Gastrocnemius medialis (tissue), 4 donors: ENCODE measurements around the gene LMX1A. TPM values are rescaled to one million over a fixed set of nuclear protein-coding genes. Genes with fewer than 3 reads are reported as not detected.

Source experiments
- ATAC-seq, 2 donors: fragments of 150-250 bp; one replicate each; pipeline ENCODE4 v1.9.1; 2016
- DNase-seq, 2 donors: peaks; one replicate each; pipeline ENCODE4 v3.0.0-alpha.2; 2019
- H3K27ac ChIP-seq, 4 donors: fragments of 200-600 bp; sonication (generic); 1 replicate in 1 of 4; 2 replicates in 3 of 4; pipeline ENCODE4 v1.5.1; 2016 to 2018; ENCODE audit warnings: mild to moderate bottlenecking in 2 of 4, moderate library complexity in 1 of 4
- H3K27me3 ChIP-seq, 3 donors: fragments of 200-600 bp; sonication (generic) in 2 of 3; 1 replicate in 1 of 3; 2 replicates in 2 of 3; pipeline versions ENCODE4 v1.5.1 to v1.6.0; 2016 to 2019; ENCODE audit warnings: mild to moderate bottlenecking in 1 of 3, moderate library complexity in 1 of 3
- H3K36me3 ChIP-seq, 2 donors: fragments of 200-600 bp; sonication (generic) in 1 of 2; one replicate each; pipeline ENCODE4 v1.5.1; 2017 to 2018
- H3K4me1 ChIP-seq, 2 donors: fragments of 200-600 bp; sonication (generic) in 1 of 2; one replicate each; pipeline ENCODE4 v1.5.1; 2016 to 2017; ENCODE audit warnings: mild to moderate bottlenecking in 2 of 2
- H3K4me3 ChIP-seq, 4 donors: fragments of 200-600 bp; sonication (generic) in 3 of 4; 1 replicate in 1 of 4; 2 replicates in 3 of 4; pipeline ENCODE4 v1.5.1; 2016 to 2019; ENCODE audit warnings: mild to moderate bottlenecking in 2 of 4
- H3K9me3 ChIP-seq, 3 donors: fragments of 200-600 bp; sonication (generic) in 2 of 3; 1 replicate in 1 of 3; 2 replicates in 2 of 3; pipeline ENCODE4 v1.5.1; 2016 to 2019
- POLR2A ChIP-seq, 2 donors: fragments of 450-650 bp; IDR thresholded peaks; one replicate each; pipeline ENCODE4 v1.6.1; 2017; ENCODE audit warnings: antibody characterized with exemption in 2 of 2, mild to moderate bottlenecking in 2 of 2, moderate library complexity in 2 of 2
- in situ Hi-C, 4 donors: fragments of 200-750 bp; cut with MboI; loops; one replicate each; pipeline versions ENCODE4 v1.15.0 to v1.8.0; 2017; ENCODE audit warnings: low sequenced_read_pairs in 4 of 4
- intact Hi-C: fragments of 100-400 bp; cut with DNase I; formaldehyde crosslinking; loops from one replicate; pipeline ENCODE4 v1.15.1; 2023; ENCODE audit warnings: low total_unique reads
- total RNA-seq, 4 donors: library from RNA; depleted of rRNA; stranded (reverse); fragments of >200 nt; gene quantifications; one replicate each; pipeline versions ENCODE4 v1.1.0 to v1.2.3, GENCODE V29; 2016
- TF ChIP-seq, protein P1 (sequence below), 5 experiments: fragments of 450-650 bp in 3 of 5; fragments of 200-600 bp in 2 of 5; sonication (generic) in 2 of 5; IDR thresholded peaks in 4 of 5; conservative IDR thresholded peaks in 1 of 5; 1 replicate in 4 of 5; 2 replicates in 1 of 5; pipeline ENCODE4 v1.5.1; 2016 to 2019; ENCODE audit warnings: antibody characterized with exemption in 5 of 5, mild to moderate bottlenecking in 3 of 5, moderate library complexity in 3 of 5

Gene LMX1A
- total RNA-seq, 4 donors from 2014 or later, result 0.20 TPM; not detected in 3

- intact Hi-C loops (no loop called here), in situ Hi-C loops (no loop called here)
- Histone ChIP-seq H3K36me3 (no peaks in the 10 kb centered on the region), H3K9me3 (no peaks in the 10 kb centered on the region), H3K4me3 (no peak overlapping the region), H3K27me3 (no peaks in the 10 kb centered on the region), H3K4me1 (no peaks in the 10 kb centered on the region), H3K27ac (no peak overlapping the region)
- DNase-seq, result no peak
- no peak for ATAC-seq
- TF ChIP-seq, protein P1, sequence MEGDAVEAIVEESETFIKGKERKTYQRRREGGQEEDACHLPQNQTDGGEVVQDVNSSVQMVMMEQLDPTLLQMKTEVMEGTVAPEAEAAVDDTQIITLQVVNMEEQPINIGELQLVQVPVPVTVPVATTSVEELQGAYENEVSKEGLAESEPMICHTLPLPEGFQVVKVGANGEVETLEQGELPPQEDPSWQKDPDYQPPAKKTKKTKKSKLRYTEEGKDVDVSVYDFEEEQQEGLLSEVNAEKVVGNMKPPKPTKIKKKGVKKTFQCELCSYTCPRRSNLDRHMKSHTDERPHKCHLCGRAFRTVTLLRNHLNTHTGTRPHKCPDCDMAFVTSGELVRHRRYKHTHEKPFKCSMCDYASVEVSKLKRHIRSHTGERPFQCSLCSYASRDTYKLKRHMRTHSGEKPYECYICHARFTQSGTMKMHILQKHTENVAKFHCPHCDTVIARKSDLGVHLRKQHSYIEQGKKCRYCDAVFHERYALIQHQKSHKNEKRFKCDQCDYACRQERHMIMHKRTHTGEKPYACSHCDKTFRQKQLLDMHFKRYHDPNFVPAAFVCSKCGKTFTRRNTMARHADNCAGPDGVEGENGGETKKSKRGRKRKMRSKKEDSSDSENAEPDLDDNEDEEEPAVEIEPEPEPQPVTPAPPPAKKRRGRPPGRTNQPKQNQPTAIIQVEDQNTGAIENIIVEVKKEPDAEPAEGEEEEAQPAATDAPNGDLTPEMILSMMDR (IDR thresholded peaks at IDR 0.05 in 4 of 5, conservative IDR thresholded peaks at IDR 0.05 in 1 of 5), result no peak
- TF ChIP-seq POLR2A (IDR thresholded peaks at IDR 0.05), result no peak
Observed at GRCh38 chr1:165191087-165191486, 165.4 kb downstream of the LMX1A start.

DNA sequence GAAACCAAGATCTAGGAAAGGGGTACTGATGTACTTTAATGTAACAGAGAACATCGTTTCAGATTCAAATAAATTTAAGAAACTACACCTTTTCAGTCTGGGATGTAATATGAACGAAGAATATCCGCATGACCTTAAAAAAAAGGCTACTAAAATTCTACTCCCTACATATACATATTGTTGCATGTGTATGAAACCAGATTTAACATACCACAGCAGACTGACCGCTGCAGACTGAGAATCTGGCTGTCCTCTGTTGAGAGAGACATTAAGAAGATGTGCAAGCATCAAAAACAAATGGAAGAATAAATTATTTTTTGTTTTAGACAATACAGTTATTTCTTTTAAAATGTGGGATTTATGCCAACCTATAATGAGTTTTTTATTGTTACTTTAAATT lies 166.6 kb downstream of the LMX1A start:
- TF ChIP-seq, protein P1 (IDR thresholded peaks at IDR 0.05 in 4 of 5, conservative IDR thresholded peaks at IDR 0.05 in 1 of 5), result no peak
- no peak for TF ChIP-seq POLR2A (IDR thresholded peaks at IDR 0.05)
- Histone ChIP-seq H3K4me1 (no peaks in the 10 kb centered on the region), H3K36me3 (no peaks in the 10 kb centered on the region), H3K9me3 (no peaks in the 10 kb centered on the region), H3K4me3 (no peak overlapping the region), H3K27me3 (no peaks in the 10 kb centered on the region), H3K27ac (no peak overlapping the region)
- DNase-seq (no peak), ATAC-seq (no peak)
- in situ Hi-C loops, result no loop called here
- intact Hi-C loops, result no loop called here

- Histone ChIP-seq H3K36me3 (no peaks in the 10 kb centered on the region), H3K27me3 (no peaks in the 10 kb centered on the region), H3K4me3 (no peak overlapping the region), H3K4me1 (no peaks in the 10 kb centered on the region), H3K27ac (no peak overlapping the region), H3K9me3 (no peaks in the 10 kb centered on the region)
- TF ChIP-seq POLR2A (IDR thresholded peaks at IDR 0.05), result no peak
- TF ChIP-seq, protein P1 (IDR thresholded peaks at IDR 0.05 in 4 of 5, conservative IDR thresholded peaks at IDR 0.05 in 1 of 5), result no peak
- in situ Hi-C loops, result no loop called here
- no peak for ATAC-seq
- DNase-seq, result no peak
- intact Hi-C loops, result no loop called here
Observed at GRCh38 chr1:165189011-165189410, 167.5 kb downstream of the LMX1A start.

DNA sequence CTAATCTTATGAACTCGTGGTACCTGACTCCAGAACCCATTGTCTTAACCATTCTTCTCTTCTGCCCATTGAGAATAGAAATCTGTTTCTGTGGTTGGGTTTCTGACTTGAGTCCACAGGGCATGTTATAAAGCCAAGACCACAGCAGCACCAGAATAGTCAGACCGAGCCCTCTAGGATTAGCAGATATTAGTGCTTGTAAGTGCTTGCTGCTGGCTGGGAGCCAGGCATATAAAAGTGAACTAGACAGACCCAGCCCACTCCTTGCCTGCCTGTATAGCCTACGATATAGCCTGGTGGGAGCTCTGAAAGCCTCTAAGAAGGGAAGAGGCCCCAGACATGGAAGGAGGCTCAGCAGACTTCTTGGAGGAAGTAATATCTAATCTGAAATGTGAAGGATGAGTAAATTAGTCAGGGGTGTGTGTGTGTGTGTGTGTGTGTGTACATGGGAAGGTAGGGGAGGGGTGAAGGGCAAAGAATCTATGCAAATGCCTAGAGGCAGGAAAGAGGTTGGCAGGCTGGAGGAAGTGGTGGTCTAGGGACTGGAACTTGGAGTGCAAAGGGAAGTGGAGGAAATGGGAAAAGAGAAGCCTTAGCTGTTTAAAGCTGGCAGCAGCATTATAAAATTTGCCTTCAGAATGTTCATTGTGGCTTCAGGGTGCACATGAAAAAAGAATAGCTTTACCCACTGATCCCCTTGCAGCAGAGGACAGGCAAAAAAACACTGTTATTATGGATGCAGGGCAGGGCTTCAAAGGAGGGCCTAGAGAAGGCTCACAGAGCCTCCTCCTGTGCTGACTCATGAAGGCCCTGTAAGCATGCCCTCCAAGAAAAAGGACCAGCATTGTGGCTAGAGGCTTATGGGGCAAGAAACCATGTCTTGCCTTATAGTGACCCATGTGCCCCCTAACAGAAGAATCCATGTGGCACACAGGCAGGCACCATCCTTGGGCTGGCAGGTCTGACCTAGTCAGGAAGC lies 169.2 kb downstream of the LMX1A start:
- DNase-seq (no peak), ATAC-seq (no peak)
- intact Hi-C loops, result no loop called here
- no peak overlapping the region for H3K27ac ChIP-seq
- no peak for TF ChIP-seq POLR2A (IDR thresholded peaks at IDR 0.05)
- TF ChIP-seq, protein P1 (IDR thresholded peaks at IDR 0.05 in 4 of 5, conservative IDR thresholded peaks at IDR 0.05 in 1 of 5), result no peak
- no peaks in the 10 kb centered on the region for H3K9me3 ChIP-seq
- no peak overlapping the region for H3K4me3 ChIP-seq
- in situ Hi-C loops, result no loop called here
- H3K36me3 ChIP-seq, result no peaks in the 10 kb centered on the region
- H3K27me3 ChIP-seq, result no peaks in the 10 kb centered on the region
- H3K4me1 ChIP-seq, result no peaks in the 10 kb centered on the region
